ENCODE results near the gene CBARP.

CBARP gene

GRCh38 chr19:1216756-1217155 is 21.0 kb downstream of the CBARP start:
- ChIA-PET POLR2A (interaction anchor here (0.7 to 0.9 kb wide), 2 partner anchors 52 to 53 kb away, joined by 3 to 4 read pairs; partner anchors contain the start of gene CIRBP), CTCF (interaction anchor here (1.4 to 3.0 kb wide), 4 partner anchors 9 to 609 kb away, joined by 4 to 16 read pairs (median 4); no protein-coding TSS in a partner anchor)
- no peak for TF ChIP-seq CTCF (IDR thresholded peaks at IDR 0.05; ENCODE audit: control extremely low read depth, extremely low read depth, low read depth, missing control alignments)
- no peak for DNase-seq (ENCODE audit: extremely low spot score)

- no peak for TF ChIP-seq CTCF (IDR thresholded peaks at IDR 0.05; ENCODE audit: control extremely low read depth, extremely low read depth, low read depth, missing control alignments)
- POLR2A ChIA-PET = interaction anchor here (0.6 kb wide), 1 partner anchor 21 kb away, joined by 3 read pairs; no protein-coding TSS in a partner anchor
- CTCF ChIA-PET = interaction anchor here (0.8 to 2.1 kb wide), 5 partner anchors 25 to 102 kb away, joined by 3 to 9 read pairs (median 3); partner anchors contain the start of gene ATP5F1D
- DNase-seq (ENCODE audit: extremely low spot score) = no peak
These were observed 22.7 kb downstream of the CBARP start for GRCh38 chr19:1214862-1215731.

GRCh38 chr19:1214299-1214861 is 23.4 kb downstream of the CBARP start:
- DNase-seq (ENCODE audit: extremely low spot score) = no peak
- ChIA-PET CTCF (interaction anchor here (0.7 to 2.1 kb wide), 8 partner anchors 8 to 292 kb away, joined by 3 to 9 read pairs (median 3); partner anchors contain the start of gene ATP5F1D), POLR2A (interaction anchor here (0.5 to 1.0 kb wide), 2 partner anchors 55 to 268 kb away, joined by 4 read pairs; partner anchors contain the start of gene CIRBP)
- TF ChIP-seq CTCF (IDR thresholded peaks at IDR 0.05; ENCODE audit: control extremely low read depth, extremely low read depth, low read depth, missing control alignments) = no peak

GRCh38 chr19:1213391-1214286 is 24.2 kb downstream of the CBARP start:
- CTCF ChIA-PET = interaction anchor here (0.7 to 2.1 kb wide), 7 partner anchors 9 to 291 kb away, joined by 3 to 9 read pairs (median 3); partner anchors contain the start of gene ATP5F1D
- peak; percentile 55 for DNase-seq (ENCODE audit: extremely low spot score)
- no peak for TF ChIP-seq CTCF (IDR thresholded peaks at IDR 0.05; ENCODE audit: control extremely low read depth, extremely low read depth, low read depth, missing control alignments)
- POLR2A ChIA-PET = interaction anchor here (0.5 to 1.0 kb wide), 3 partner anchors 55 to 267 kb away, joined by 4 to 5 read pairs (median 4); partner anchors contain the start of gene CIRBP

GRCh38 chr19:1211494-1212234 is 26.1 kb downstream of the CBARP start:
- ChIA-PET POLR2A (no interaction called here), CTCF (interaction anchor here (1.1 to 3.4 kb wide), 4 partner anchors 7 to 33 kb away, joined by 4 to 11 read pairs (median 8); no protein-coding TSS in a partner anchor)
- DNase-seq (ENCODE audit: extremely low spot score) = no peak
- no peak for TF ChIP-seq CTCF (IDR thresholded peaks at IDR 0.05; ENCODE audit: control extremely low read depth, extremely low read depth, low read depth, missing control alignments)
